GM19324 (cell line): ENCODE measurements around the gene GAS7.

ENCODE experiments used
- ATAC-seq: cut with Tn5 transposase; IDR thresholded peaks from one replicate; pipeline ENCODE4 v1.9.1; 2021; ENCODE audit warnings: mild to moderate bottlenecking, moderate library complexity; ENCODE audit not compliant: unreplicated experiment, low FRiP score

Gene GAS7

GRCh38 chr17:10198509-10199249 lies at the start of gene GAS7:
Gene GAS7, minus strand, starts transcription at chr17:10198606.
- no peak for ATAC-seq

DNA sequence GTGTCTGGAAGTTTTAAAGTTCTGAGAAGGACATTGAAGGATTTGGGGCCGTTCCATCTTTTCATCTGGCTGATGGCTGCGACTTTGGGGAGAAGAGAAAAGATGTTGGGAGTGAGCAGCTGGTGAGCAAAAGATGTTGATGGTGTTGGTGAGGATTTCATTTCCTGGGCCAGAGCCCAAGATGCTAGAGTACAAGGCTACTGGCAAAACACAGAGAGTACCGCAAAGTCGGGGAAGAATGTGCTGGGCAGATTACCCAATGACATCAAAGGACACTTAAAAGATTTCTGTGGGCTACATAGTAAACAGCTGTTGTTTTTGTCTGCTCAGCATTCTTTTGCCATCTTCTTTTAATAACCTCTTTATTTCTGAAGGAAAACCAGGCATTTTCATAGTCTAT lies 49.4 kb upstream of the GAS7 start:
- no peak for ATAC-seq

DNA sequence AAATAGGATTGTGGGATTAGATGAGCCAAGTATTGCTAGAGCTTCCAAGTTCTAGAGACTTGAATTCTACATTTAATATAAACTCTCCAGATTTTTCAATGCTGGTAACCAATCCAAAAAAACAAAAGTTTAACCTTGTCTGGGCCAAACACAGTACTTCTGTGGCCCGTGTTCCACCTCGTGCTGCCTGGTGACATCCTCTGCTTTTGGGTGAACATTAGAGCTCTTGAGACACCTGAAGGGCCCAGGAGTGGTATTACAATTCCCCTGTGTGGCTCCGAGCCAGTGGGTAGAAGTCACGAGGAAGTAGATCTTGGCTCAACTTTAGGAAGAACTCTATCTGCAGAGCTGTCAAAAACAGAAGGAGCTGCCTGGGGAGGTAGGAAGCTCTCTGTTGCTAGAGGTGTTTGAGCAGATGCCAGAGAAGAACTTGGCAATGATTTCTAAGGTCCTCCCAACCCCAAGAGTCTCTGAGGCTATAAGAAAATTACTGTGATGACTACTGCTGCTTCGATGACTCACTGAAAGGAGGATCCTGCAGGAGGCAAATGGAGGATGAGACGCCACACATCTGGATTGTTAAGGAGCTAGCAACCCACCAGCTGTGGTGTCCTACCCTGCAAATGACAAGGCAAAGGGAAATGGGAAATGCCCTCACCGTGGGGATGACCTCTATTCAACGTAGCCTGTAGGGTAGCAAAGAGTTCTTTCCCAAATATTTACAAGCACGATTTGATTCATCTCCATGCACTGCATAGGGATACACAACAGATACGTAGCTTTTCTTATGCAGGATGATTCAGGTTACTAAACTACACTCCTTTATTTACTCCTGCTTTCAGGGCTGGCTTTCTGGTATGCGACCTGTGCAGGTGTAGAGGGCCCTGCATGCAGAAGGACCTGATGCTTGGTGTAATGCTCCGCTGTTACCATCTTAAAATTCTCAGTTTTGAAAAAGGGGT lies 45.8 kb upstream of the GAS7 start:
- ATAC-seq = no peak

- no peak for ATAC-seq
Measured at GRCh38 chr17:10241781-10242180, 43.4 kb upstream of the GAS7 start.

DNA sequence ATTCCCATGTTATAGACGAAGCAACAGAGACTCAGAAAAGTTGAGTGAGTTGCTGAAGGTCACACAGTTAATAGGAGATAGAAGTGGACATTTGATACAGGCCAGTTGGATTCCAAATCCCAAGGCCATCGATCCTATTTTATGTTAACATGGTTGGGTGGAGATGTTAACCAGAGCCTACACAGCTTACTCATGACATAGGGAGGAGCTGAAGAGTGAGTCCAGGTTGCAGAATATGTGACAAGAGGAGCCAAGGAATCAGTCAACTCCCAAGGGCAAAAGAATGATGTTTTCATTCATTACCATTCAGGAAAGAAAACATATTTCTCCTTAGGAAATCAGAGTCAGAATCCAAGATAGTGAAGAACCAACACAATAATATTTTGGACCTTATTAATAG lies 40.3 kb upstream of the GAS7 start:
- no peak for ATAC-seq

DNA sequence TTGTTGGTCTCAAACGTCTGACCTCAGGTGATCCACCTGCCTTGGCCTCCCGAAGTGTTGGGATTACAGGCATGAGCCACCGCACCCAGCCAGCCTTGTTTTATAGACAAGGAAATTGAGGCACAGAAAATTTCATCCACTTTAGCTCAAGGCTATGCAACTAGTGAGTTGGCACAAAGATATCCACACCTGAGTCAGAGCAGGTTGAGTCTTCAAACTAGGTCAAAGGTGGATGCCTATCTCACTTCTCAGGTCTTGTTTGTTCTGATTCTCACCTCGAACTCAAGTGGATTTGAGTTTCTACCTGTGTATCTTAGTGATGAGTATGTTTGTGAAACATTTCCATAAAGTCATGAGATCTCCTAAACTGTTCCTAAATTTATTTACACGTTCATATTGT lies 35.6 kb upstream of the GAS7 start:
- no peak for ATAC-seq

DNA sequence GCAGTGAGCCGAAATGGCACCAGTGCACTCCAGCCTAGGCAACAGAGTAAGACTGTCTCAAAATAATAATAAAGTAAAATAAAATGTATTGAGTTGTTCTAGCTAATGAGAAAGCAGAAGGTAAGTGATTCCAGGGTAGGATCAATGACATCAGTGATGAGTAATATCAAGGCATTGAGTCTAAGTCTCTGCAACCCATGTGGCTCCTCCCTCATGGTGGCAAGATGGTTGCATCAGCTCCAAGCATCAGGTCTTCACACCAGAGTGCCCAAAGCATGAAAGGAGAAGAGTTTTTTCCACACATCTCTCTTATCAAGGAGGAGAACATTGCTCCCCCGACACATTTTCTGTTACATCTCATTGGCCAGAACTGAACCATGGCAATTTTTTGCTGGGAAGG lies 34.8 kb upstream of the GAS7 start:
- ATAC-seq = no peak

- ATAC-seq = no peak
Measured at GRCh38 chr17:10229181-10229580, 30.8 kb upstream of the GAS7 start.

- ATAC-seq = no peak
Measured at GRCh38 chr17:10226930-10227695, 28.7 kb upstream of the GAS7 start.

- ATAC-seq = no peak
Measured at GRCh38 chr17:10224582-10225195, 26.3 kb upstream of the GAS7 start.

DNA sequence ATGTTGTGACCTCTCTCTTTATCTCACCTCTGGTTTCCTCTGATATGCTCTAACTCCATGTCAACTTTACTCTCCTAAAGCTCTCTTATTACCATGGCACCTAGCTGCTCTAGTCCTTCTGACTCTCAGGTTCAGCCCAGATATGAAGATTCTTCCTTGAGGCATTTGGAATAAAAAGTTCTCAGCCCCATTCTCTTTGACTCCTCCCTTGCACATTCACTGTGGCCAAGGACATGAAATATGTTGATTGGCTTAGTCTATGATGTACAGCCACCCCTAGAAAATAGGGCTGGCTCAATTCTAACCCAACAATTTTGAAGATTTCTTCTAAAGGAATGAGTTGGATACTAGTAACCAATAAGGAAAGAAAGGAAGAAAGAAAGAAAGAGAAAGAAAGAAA lies 20.8 kb upstream of the GAS7 start:
- ATAC-seq = no peak

- ATAC-seq = no peak
Measured at GRCh38 chr17:10217916-10218315, 19.5 kb upstream of the GAS7 start.

DNA sequence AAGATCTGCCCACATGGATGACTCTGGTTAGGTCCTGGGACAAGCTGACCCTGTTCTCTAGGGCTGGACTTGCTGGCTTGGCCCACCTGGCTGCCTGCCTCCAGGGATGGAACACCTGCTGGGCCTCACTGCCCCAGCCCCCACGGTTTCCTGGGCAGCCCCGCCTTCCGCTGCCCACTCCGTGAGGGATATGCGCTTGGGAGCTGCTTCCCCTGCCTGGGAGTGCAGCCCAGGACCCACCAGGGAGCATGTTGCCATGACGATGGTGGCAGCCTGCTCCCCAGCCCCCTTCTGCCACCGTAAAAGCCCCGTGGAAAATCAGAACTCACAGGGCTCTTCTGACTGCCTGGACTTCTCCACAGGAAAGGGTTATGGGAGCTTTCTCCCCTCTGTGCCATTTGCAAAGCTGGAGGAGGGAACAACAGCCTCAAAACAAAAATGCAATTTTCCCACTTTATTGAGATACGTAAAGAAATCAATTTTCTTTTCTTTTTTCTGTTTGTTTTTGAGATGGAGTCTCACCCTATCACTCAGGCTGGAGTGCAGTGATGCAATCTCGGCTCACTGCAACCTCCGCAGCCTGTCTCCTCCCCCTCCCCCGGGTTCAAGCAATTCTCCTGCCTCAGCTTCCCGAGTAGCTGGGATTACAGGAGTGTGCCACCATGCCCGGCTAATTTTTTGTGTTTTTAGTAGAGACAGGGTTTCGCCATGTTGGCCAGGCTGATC lies 18.0 kb upstream of the GAS7 start:
- ATAC-seq = no peak

- no peak for ATAC-seq
Measured at GRCh38 chr17:10215286-10215685, 16.9 kb upstream of the GAS7 start.

DNA sequence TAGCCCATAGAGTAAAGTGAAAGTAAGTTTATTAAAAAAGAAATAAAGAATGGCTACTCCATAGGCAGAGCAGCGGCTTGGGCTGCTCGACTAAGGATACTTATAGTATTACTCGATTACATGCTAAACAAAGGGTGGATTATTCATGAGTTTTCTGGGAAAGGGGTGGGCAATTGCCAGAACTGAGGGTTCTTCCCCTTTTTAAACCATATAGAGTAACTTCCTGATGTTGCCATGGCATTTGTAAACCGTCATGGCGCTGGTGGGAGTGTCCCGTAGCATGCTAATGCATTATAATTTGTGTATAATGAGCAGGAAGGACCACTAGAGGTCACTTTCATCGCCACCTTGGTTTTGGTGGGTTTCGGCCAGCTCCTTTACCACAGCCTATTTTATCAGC lies 13.3 kb upstream of the GAS7 start:
- ATAC-seq = no peak

GRCh38 chr17:10210151-10210574 lies 11.8 kb upstream of the GAS7 start:
- ATAC-seq = no peak

GRCh38 chr17:10208604-10209193 lies 10.3 kb upstream of the GAS7 start:
- no peak for ATAC-seq

DNA sequence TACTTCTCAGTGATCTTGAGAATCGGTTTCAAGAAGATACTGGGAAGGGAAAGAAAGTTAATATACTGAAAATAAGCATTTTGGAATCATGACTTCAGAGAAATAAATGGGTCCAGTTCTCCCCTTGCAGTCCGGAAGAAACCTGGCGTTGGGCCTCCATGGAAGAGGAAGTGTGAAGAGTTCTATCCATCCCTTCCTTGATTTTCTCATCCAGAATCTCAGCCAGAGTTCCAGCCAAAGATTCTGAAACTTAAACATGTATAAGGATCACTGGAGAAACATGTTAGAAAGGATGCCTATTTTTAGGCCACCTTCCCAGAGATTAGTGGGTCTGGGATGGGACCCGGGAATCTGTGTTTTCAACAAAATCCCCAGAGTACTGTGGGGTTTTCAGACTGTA lies 8.7 kb upstream of the GAS7 start:
- no peak for ATAC-seq

DNA sequence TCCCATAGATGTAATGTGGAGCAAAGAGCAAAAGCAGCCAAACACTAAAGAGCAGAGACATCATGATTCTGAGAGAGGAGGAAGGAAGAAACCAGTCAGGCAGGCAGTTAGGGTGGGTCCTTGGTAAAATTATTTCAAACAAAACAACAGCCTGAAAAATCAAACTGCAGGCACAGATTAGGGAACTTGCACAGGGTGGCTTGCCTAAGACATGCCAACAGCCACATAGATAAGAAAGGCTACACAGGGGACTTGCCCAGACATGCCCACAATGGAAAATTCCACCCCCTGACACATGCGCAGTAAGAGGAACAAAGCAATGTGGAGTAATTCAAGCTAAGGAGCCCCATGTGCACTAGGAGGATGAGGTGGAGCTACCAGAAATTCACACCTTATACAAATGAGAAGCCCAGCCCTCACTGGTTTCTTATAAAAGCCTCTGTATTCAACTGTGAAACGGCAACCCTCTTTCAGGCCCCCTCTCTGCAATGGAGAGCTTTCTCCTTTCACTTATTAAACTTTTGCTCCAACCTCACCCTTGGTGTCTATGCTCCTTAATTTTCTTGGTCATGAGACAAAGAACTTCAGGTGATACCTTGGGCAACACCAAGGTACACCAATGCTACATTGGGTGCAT lies 7.3 kb upstream of the GAS7 start:
- ATAC-seq = no peak
